Measurements from ENCODE around the gene DOCK9.

DNA sequence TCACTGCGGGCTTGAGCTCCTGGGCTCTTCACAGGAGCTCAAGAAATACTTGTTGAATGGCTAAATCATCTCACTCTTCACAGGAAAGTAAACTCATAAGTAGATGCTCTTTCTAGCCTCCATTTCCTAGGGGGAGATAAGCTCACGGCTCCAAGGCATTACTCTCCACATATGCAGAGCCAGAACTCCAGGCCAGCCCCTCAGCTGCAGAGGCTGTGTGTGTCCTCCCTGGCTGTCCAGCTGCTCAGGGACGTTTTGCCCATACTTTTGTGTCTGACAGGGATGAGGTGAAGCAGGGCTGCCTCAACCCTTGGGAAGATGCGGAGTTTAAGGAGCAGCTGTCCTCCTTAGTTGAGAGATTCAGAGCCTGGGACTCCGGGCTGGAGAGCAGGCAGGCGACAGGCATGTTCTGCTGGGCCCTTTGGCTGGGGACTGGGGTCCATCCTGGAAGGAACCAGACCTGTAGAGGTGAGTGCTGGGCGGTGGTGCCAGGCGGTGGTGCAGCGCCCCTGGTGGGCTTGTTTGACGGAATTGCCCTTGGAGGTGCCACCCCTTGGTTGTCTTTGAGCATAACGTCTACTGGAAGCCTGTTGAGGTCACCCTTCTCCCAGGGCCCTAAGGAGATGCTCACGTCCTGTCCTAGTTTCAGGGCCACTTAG, 204.9 kb downstream of the DOCK9 start:
- TF ChIP-seq POLR2A (IDR thresholded peaks at IDR 0.05) (no peak), EP300 (IDR thresholded peaks at IDR 0.05) (no peak), POLR2AphosphoS5 (IDR thresholded peaks at IDR 0.05) (no peak)
- TF ChIP-seq, protein P1, sequence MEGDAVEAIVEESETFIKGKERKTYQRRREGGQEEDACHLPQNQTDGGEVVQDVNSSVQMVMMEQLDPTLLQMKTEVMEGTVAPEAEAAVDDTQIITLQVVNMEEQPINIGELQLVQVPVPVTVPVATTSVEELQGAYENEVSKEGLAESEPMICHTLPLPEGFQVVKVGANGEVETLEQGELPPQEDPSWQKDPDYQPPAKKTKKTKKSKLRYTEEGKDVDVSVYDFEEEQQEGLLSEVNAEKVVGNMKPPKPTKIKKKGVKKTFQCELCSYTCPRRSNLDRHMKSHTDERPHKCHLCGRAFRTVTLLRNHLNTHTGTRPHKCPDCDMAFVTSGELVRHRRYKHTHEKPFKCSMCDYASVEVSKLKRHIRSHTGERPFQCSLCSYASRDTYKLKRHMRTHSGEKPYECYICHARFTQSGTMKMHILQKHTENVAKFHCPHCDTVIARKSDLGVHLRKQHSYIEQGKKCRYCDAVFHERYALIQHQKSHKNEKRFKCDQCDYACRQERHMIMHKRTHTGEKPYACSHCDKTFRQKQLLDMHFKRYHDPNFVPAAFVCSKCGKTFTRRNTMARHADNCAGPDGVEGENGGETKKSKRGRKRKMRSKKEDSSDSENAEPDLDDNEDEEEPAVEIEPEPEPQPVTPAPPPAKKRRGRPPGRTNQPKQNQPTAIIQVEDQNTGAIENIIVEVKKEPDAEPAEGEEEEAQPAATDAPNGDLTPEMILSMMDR (IDR thresholded peaks at IDR 0.05): no peak

All from upper lobe of left lung (tissue), 4 donors.